Measurements from ENCODE around the gene UBASH3A.

The UBASH3A gene

GRCh38 chr21:42440187-42440792 lies 36.6 kb downstream of the UBASH3A start:
- H3K27ac ChIP-seq = peak overlapping the region in 1 of 21 experiments; percentile 16
- H3K4me3 ChIP-seq = no peak overlapping the region

- H3K4me3 ChIP-seq = no peak overlapping the region
- no peak overlapping the region for H3K27ac ChIP-seq
Measured at GRCh38 chr21:42441963-42442362, 38.3 kb downstream of the UBASH3A start.

GRCh38 chr21:42443181-42443785 lies 39.6 kb downstream of the UBASH3A start:
- Histone ChIP-seq H3K4me3 (no peak overlapping the region), H3K27ac (no peak overlapping the region)

GRCh38 chr21:42443876-42444744 lies 40.4 kb downstream of the UBASH3A start:
- Histone ChIP-seq H3K4me3 (no peak overlapping the region), H3K27ac (no peak overlapping the region)

- Histone ChIP-seq H3K4me3 (no peak overlapping the region), H3K27ac (no peak overlapping the region)
Measured at GRCh38 chr21:42444745-42445059, 41.0 kb downstream of the UBASH3A start.

GRCh38 chr21:42445311-42445710 lies 41.6 kb downstream of the UBASH3A start:
- Histone ChIP-seq H3K27ac (no peak overlapping the region), H3K4me3 (no peak overlapping the region)

GRCh38 chr21:42446531-42446930 lies 42.8 kb downstream of the UBASH3A start:
- H3K27ac ChIP-seq = no peak overlapping the region
- H3K4me3 ChIP-seq = no peak overlapping the region

- Histone ChIP-seq H3K4me3 (no peak overlapping the region), H3K27ac (no peak overlapping the region)
Measured at GRCh38 chr21:42447182-42447581, 43.5 kb downstream of the UBASH3A start.

- Histone ChIP-seq H3K27ac (no peak overlapping the region), H3K4me3 (no peak overlapping the region)
Measured at GRCh38 chr21:42447732-42448131, 44.0 kb downstream of the UBASH3A start.

- H3K4me3 ChIP-seq = no peak overlapping the region
- H3K27ac ChIP-seq = no peak overlapping the region
Measured at GRCh38 chr21:42448686-42449085, 45.0 kb downstream of the UBASH3A start.

- Histone ChIP-seq H3K4me3 (no peak overlapping the region), H3K27ac (no peak overlapping the region)
Measured at GRCh38 chr21:42451941-42452340, 48.2 kb downstream of the UBASH3A start.

GRCh38 chr21:42452401-42453223 lies 48.9 kb downstream of the UBASH3A start:
- H3K27ac ChIP-seq = no peak overlapping the region

GRCh38 chr21:42453224-42453985 lies 49.7 kb downstream of the UBASH3A start:
- H3K4me3 ChIP-seq = no peak overlapping the region
- no peak overlapping the region for H3K27ac ChIP-seq

More at GRCh38 chr21:42452401-42453223, 48.9 kb downstream of the UBASH3A start:
- H3K4me3 ChIP-seq = no peak overlapping the region

- H3K27ac ChIP-seq = no peak overlapping the region
- no peak overlapping the region for H3K4me3 ChIP-seq
Measured at GRCh38 chr21:42453986-42454570, 50.4 kb downstream of the UBASH3A start.

- Histone ChIP-seq H3K27ac (no peak overlapping the region), H3K4me3 (no peak overlapping the region)
Measured at GRCh38 chr21:42454786-42455185, 51.1 kb downstream of the UBASH3A start.

GRCh38 chr21:42455196-42455595 lies 51.5 kb downstream of the UBASH3A start:
- Histone ChIP-seq H3K27ac (no peak overlapping the region), H3K4me3 (no peak overlapping the region)

GRCh38 chr21:42455754-42456440 lies 52.2 kb downstream of the UBASH3A start:
- H3K27ac ChIP-seq = no peak overlapping the region
- no peak overlapping the region for H3K4me3 ChIP-seq

GRCh38 chr21:42456457-42456856 lies 52.8 kb downstream of the UBASH3A start:
- Histone ChIP-seq H3K27ac (peak overlapping the region in 1 of 21 experiments; percentile 35), H3K4me3 (no peak overlapping the region)

All from skin epidermis (tissue), 12 donors.